Brain pericyte (primary cell): ENCODE results near the gene TRABD2B.

Experiments
- DNase-seq: peaks from one replicate; pipeline ENCODE4 v3.0.0-alpha.2; 2012; ENCODE audit warnings: low read depth, low spot score

The TRABD2B gene

DNA sequence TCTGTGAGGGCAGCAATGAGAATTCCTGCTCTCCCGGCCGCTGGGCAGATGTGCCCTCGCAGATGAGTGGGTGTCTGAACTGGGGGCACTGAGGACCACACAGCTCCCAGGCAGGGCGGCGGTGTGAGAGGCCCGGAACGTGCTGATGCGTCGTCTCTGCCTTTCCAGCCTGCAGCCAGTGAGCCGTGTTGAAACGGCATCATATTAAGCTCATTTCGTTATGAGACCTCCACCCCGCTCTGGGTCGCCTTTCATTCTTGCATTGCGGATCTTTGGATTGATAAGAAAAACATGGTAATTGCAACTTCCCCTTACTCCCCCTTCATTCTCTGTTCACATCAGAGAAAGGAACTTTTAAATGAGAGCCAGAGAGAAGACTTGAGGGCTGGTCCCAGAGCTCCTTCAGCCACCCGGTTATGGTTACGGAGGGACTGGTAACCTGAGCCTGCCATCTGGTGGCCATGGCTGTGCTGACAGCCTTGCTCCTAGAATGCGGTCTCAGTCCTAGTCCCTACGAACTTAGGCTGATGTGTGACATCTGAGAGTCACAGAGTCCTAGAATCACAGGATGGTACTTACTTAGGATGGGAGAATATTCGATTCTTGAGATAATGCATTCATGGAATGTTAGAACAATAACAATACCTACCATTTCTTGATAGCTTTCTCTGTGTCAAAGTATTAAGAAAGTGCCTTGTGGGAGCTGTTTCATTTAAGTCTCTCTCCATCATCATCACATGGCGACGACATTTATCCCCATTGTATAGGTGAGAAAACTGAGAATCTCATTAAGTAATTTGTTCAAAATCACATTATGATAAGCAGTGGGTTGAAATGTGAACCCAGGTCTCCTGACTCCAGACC lies 271.0 kb downstream of the TRABD2B start:
- DNase-seq, result no peak

- no peak for DNase-seq
Observed at GRCh38 chr1:47725511-47725991, 271.6 kb downstream of the TRABD2B start.

GRCh38 chr1:47725000-47725473 lies 272.1 kb downstream of the TRABD2B start:
- DNase-seq, result no peak

DNA sequence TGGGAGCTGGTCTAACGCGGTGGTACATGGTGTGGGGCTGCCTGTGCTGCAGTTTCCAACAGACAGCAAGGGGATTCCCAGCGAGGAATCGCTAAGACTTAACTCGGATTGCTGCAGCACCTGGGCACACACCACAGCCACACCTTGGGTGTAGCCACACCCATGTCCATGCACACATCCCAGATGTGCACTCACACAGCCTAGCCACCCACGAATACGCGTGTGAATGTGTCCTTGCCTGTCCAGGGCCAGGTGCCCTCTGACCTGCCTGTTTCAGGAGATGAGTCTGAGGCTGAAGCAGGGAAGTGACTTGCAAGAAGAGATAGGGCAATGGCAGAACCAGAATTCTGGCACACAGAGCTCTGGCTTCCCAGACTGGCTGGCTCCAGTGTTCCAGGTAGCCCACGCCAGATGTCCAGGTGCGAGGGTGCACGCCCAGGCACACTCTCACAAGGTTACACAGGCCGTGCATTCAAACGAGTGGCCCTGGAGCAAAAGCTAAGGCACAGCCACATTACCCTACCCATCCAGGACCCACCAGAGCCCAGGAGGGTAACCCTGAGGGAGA lies 272.7 kb downstream of the TRABD2B start:
- DNase-seq, result no peak

DNA sequence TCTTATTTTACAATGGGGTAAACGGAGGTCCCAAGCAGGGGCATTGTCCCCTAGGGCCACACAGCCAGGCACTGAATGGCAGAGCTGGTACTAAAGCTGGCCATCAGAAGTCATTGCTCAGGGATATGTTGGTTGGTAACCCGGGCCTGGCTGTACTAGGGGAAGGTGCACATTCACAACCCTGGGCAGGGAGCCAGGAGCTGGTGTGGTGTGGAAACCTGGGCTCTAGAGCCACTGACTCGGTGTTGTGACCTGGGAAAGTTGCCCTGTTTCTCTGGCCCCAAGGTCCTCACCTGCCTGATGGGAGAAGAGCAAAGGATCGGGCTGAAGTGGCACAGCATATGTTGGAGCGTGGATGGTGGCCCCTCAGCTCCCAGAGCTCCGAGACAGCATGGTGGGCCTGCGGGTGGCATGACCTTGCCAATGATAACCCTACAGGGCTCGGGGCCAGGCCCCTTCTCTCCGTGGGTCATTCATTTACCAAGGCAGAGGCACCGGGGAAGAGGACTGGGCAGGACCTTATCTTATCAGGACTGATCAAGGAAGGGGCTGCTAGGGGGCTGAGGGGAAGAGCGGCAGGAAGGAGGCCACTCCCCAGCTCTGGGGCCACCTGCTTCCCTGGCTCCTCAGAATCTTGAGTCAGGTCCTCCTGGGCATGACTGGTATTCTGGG lies 274.1 kb downstream of the TRABD2B start:
- DNase-seq, result no peak

GRCh38 chr1:47722101-47722500 lies 275.1 kb downstream of the TRABD2B start:
- no peak for DNase-seq

GRCh38 chr1:47720111-47720510 lies 277.1 kb downstream of the TRABD2B start:
- DNase-seq, result no peak

DNA sequence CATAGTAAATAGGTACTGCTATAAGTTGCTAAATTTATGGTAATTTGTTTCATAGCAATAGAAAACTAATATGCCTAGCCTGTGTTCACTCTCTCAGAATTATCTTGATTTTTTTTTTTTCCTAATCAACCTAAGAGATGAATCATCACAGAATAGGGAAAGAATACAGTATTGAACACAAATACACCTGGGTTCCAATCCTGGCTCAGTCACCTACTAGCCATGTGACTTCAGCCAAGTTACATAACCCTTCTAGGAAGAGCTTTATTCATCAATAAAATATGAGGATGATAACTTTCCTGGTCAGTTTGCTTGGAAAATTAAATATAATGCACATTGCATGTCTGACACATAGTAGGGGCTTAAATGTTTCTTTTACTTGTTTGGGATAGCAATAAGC lies 279.8 kb downstream of the TRABD2B start:
- no peak for DNase-seq

- DNase-seq, result no peak
Observed at GRCh38 chr1:47713975-47714767, 283.0 kb downstream of the TRABD2B start.

DNA sequence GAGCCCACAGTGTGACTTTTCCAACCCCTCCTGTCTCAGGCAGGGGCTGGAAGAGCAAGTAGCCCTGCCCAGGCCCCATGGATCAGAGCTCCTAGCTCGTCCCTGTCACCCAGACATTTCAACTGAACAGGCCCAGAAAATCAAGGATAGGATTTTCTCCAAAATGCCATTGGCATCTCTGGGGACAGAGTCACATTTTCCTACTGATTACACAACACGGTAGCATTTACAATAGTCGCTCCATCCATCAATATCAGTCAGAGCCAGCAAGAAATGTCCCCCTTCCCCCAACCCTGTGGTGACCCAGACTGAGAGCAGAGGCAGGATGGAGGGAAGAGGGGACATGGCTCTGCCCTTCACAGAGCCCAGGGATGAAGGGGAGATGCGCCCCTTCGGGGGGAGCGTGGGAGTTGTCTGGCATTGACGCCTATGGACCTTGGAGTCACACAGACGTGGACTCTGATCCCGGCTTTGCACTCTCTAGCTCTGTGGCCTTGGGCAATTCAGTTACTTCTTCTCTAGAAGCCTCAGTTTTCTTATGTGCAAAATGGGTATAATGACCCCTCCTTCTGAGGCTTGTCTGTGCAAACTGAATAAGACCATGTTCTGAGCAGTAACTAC lies 283.7 kb downstream of the TRABD2B start:
- no peak for DNase-seq

- DNase-seq, result no peak
Observed at GRCh38 chr1:47712596-47713299, 284.4 kb downstream of the TRABD2B start.

DNA sequence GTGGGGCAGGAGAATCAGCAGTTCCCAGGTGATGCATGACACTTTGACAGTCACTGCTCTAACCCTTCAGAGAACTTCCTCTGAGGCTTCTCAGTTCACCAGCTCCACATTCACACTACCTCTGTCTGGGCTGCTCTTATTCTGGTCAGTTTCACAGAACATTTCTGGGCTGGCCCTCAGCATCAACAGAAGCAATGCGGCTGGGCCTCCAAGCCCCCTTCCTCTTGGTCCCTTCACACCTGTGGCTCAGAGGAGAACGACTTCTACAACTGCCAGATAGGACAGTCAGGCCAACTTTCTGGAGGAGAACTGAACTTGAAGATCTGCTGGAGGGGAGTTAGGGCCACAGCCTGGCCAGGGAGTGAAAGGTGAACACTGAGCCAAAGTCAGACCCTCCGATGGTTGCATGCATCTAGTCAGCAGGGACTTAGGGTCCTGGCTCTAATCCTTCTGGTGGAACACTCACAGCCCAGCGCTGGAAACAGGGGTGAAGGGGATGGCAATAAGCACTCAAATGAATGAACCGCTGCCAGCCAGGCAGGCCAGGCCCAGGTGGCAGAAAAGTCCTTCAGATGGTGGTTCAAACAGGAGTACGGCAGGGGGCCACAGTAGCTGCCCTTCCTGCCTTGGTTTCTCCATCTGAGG lies 285.2 kb downstream of the TRABD2B start:
- no peak for DNase-seq

- no peak for DNase-seq
Observed at GRCh38 chr1:47711184-47711847, 285.9 kb downstream of the TRABD2B start.
